ENCODE data around the gene HOXB9. TPM values are rescaled to one million over a fixed set of nuclear protein-coding genes. Genes with fewer than 3 reads are reported as not detected.

Gene HOXB9
- total RNA-seq, 1 experiment from 2014 or later: not detected

- peak; percentile 30; the same call in 2 of the 3 replicates for TF ChIP-seq CTCF (conservative IDR thresholded peaks at IDR 0.05)
Observed at GRCh38 chr17:48642059-48642842, 16.1 kb upstream of the HOXB9 start.

More at GRCh38 chr17:48642059-48642842, 16.1 kb upstream of the HOXB9 start:
- no peak overlapping the region for H3K56ac ChIP-seq (ENCODE audit: insufficient read length, low read depth, low read length)
- no peak overlapping the region for H2AK5ac ChIP-seq (ENCODE audit: insufficient read length, low read length)
- H3K4me3 Mint-ChIP-seq: peak overlapping the region in 1 of 2 experiments; percentile 62; a peak in 3 of 5 replicates
- H3K4me2 ChIP-seq (ENCODE audit: insufficient read depth, insufficient read length, low read length): no peak overlapping the region
- no peak overlapping the region for H2BK15ac ChIP-seq (ENCODE audit: low read depth, low read length)
- no peak overlapping the region for H4K91ac ChIP-seq (ENCODE audit: insufficient read length, low read depth, low read length)
- no peaks in the 10 kb centered on the region for H3K79me1 ChIP-seq (ENCODE audit: insufficient read depth, low read depth, low read length, poor library complexity, severe bottlenecking)
- no peak overlapping the region for H3K4ac ChIP-seq (ENCODE audit: low read depth, low read length)
- no peak overlapping the region for H3K14ac ChIP-seq (ENCODE audit: insufficient read depth, low read length)
- H3T11ph ChIP-seq (ENCODE audit: low read length): no peak overlapping the region
- no peak overlapping the region for H3K27ac ChIP-seq (ENCODE audit: insufficient read length, low read depth, low read length)
- WGBS (ENCODE audit: extremely low coverage, insufficient read length, low lambda C conversion rate): no CpG with 5 or more reads among the region's 58 CpGs
- H3K23ac ChIP-seq (ENCODE audit: insufficient read length, low read depth, low read length): no peak overlapping the region
- H2BK120ac ChIP-seq (ENCODE audit: low read depth, low read length, poor library complexity, severe bottlenecking): no peak overlapping the region
- H2BK12ac ChIP-seq (ENCODE audit: insufficient read length, low read depth, low read length): no peak overlapping the region
- no peak overlapping the region for H4K5ac ChIP-seq (ENCODE audit: insufficient read length, low read depth, low read length)
- peaks cover 14 to 21% of the 10 kb centered on the region in 2 experiments for H3K4me1 Mint-ChIP-seq
- H3K27me3 Mint-ChIP-seq (ENCODE audit: low read depth): peaks cover 100% of the 10 kb centered on the region
- no peak overlapping the region for H3K9ac ChIP-seq (ENCODE audit: extremely low read depth, insufficient read length, low read length)
- H4K20me1 ChIP-seq (ENCODE audit: control insufficient read depth, insufficient read depth, insufficient read length): no peaks in the 10 kb centered on the region
- H2BK5ac ChIP-seq (ENCODE audit: insufficient read length, low read length): no peak overlapping the region
- DNase-seq: peak; percentile 96
- H3K36me3 Mint-ChIP-seq (ENCODE audit: insufficient read depth in 1 of 3, low read depth in 3 of 3): no peaks in the 10 kb centered on the region; a peak in 1 of 7 replicates
- H3K27ac Mint-ChIP-seq: peak overlapping the region in 1 of 3 experiments; percentile 52; a peak in 1 of 7 replicates
- no peaks in the 10 kb centered on the region for H3K4me1 ChIP-seq (ENCODE audit: insufficient read depth, low read length)
- no peak overlapping the region for H2BK20ac ChIP-seq (ENCODE audit: low read depth, low read length, poor library complexity, severe bottlenecking)
- H3K23me2 ChIP-seq (ENCODE audit: insufficient read length, low read depth, low read length, poor library complexity, severe bottlenecking): peaks cover 6% of the 10 kb centered on the region
- H3K18ac ChIP-seq (ENCODE audit: insufficient read length, low read depth, low read length): no peak overlapping the region
- peaks cover 0 to 9% of the 10 kb centered on the region in 2 experiments; a peak in 3 of 5 replicates for H3K9me3 Mint-ChIP-seq
- no peak overlapping the region for H4K8ac ChIP-seq (replicated peaks; ENCODE audit: insufficient read length, low read depth, low read length)
- peaks cover 99% of the 10 kb centered on the region for H3K27me3 ChIP-seq (ENCODE audit: insufficient read depth, low read length)
- H2AFZ ChIP-seq (ENCODE audit: low read length): no peak overlapping the region
- no peaks in the 10 kb centered on the region for H3K79me2 ChIP-seq (ENCODE audit: insufficient read depth, low read length)
- no peaks in the 10 kb centered on the region for H3K9me3 ChIP-seq (ENCODE audit: control insufficient read depth, low read depth, low read length)

Measured in H9 (cell line).